Tibial nerve (tissue), 4 donors: ENCODE data around the gene CFAP410. TPM values are rescaled to one million over a fixed set of nuclear protein-coding genes. Genes with fewer than 3 reads are reported as not detected.

Source experiments
- DNase-seq, 2 donors: peaks; one replicate each; pipeline ENCODE4 v3.0.0-alpha.2; 2019; ENCODE audit warnings: low spot score in 2 of 2
- H3K27ac ChIP-seq, 4 donors: fragments of 200-600 bp; sonication (generic) in 3 of 4; one replicate each; pipeline ENCODE4 v1.5.1; 2017 to 2019; ENCODE audit warnings: mild to moderate bottlenecking in 1 of 4
- H3K27me3 ChIP-seq, 2 donors: fragments of 200-600 bp; sonication (generic) in 1 of 2; one replicate each; pipeline versions ENCODE4 v1.5.1 to v1.6.0; 2017 to 2019
- H3K36me3 ChIP-seq, 3 donors: fragments of 200-600 bp; sonication (generic); one replicate each; pipeline ENCODE4 v1.5.1; 2018 to 2019
- H3K4me1 ChIP-seq, 4 donors: fragments of 200-600 bp; sonication (generic) in 3 of 4; one replicate each; pipeline ENCODE4 v1.5.1; 2017 to 2019
- H3K4me3 ChIP-seq, 4 donors: fragments of 200-600 bp; sonication (generic) in 3 of 4; one replicate each; pipeline ENCODE4 v1.5.1; 2017 to 2019; ENCODE audit warnings: mild to moderate bottlenecking in 1 of 4, moderate library complexity in 1 of 4
- H3K9me3 ChIP-seq, 4 donors: fragments of 200-600 bp; sonication (generic) in 3 of 4; one replicate each; pipeline ENCODE4 v1.5.1; 2017 to 2019
- EP300 ChIP-seq, 2 donors: sonication (generic); formaldehyde crosslinking; IDR thresholded peaks; one replicate each; pipeline ENCODE4 v1.6.1; 2017; ENCODE audit warnings: antibody characterized with exemption in 2 of 2, mild to moderate bottlenecking in 1 of 2
- POLR2A ChIP-seq, 2 donors: fragments of 450-650 bp; IDR thresholded peaks; one replicate each; pipeline ENCODE4 v1.6.1; 2017; ENCODE audit warnings: antibody characterized with exemption in 2 of 2, mild to moderate bottlenecking in 2 of 2, moderate library complexity in 2 of 2
- WGBS, 2 donors: methylation state at CpG; one replicate each; pipeline ENCODE4 v1.1.5; 2018; 5-methylcytosine and 5-hydroxymethylcytosine counted together
- total RNA-seq, 4 donors: library from RNA; depleted of rRNA; stranded (reverse); fragments of >200 nt; gene quantifications; one replicate each; pipeline ENCODE4 v1.1.0, GENCODE V29; 2016
- TF ChIP-seq, protein P1 (sequence below), 5 experiments: fragments of 200-600 bp in 3 of 5; fragments of 450-650 bp in 2 of 5; sonication (generic) in 3 of 5; IDR thresholded peaks; one replicate each; pipeline ENCODE4 v1.5.1; 2016 to 2019; ENCODE audit warnings: antibody characterized with exemption in 5 of 5, mild to moderate bottlenecking in 3 of 5, moderate library complexity in 2 of 5

The CFAP410 gene
- total RNA-seq, 4 donors from 2014 or later = 38.0 to 69.8 (median 61.2) TPM

DNA sequence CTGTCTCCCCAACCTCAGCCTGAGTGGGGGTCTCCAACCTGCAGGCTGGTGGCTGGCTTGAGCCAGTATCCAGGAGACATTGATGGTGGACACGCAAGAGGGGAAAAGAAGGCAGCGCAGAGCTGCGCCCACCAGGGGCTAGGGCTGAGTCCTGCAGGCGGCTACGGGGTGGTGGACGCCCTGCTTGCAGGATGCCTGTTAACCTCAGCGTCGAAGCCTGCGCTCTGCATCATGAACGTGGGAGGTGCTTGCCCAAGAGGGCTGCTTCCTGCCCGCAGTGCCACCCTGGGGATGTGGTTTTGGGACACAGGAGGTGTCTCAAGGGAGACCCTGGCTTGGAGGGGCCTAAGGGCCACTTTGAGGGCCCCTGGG is 11.6 kb downstream of the CFAP410 start:
- WGBS, 2 donors = 89 to 91% methylated on average over 10 to 11 of the region's 11 CpGs
- H3K9me3 ChIP-seq = no peaks in the 10 kb centered on the region
- no peak overlapping the region for H3K4me3 ChIP-seq
- no peak for DNase-seq
- H3K27ac ChIP-seq = peak overlapping the region in 1 of 4 donors; percentile 74
- peaks cover 0 to 13% (median 0%) of the 10 kb centered on the region in 4 donors for H3K4me1 ChIP-seq
- TF ChIP-seq, protein P1, sequence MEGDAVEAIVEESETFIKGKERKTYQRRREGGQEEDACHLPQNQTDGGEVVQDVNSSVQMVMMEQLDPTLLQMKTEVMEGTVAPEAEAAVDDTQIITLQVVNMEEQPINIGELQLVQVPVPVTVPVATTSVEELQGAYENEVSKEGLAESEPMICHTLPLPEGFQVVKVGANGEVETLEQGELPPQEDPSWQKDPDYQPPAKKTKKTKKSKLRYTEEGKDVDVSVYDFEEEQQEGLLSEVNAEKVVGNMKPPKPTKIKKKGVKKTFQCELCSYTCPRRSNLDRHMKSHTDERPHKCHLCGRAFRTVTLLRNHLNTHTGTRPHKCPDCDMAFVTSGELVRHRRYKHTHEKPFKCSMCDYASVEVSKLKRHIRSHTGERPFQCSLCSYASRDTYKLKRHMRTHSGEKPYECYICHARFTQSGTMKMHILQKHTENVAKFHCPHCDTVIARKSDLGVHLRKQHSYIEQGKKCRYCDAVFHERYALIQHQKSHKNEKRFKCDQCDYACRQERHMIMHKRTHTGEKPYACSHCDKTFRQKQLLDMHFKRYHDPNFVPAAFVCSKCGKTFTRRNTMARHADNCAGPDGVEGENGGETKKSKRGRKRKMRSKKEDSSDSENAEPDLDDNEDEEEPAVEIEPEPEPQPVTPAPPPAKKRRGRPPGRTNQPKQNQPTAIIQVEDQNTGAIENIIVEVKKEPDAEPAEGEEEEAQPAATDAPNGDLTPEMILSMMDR (IDR thresholded peaks at IDR 0.05) = no peak
- TF ChIP-seq POLR2A (IDR thresholded peaks at IDR 0.05) = no peak
- TF ChIP-seq EP300 (IDR thresholded peaks at IDR 0.05) = no peak
- H3K36me3 ChIP-seq = peaks cover 4 to 89% (median 21%) of the 10 kb centered on the region in 3 donors
- H3K27me3 ChIP-seq = no peaks in the 10 kb centered on the region

DNA sequence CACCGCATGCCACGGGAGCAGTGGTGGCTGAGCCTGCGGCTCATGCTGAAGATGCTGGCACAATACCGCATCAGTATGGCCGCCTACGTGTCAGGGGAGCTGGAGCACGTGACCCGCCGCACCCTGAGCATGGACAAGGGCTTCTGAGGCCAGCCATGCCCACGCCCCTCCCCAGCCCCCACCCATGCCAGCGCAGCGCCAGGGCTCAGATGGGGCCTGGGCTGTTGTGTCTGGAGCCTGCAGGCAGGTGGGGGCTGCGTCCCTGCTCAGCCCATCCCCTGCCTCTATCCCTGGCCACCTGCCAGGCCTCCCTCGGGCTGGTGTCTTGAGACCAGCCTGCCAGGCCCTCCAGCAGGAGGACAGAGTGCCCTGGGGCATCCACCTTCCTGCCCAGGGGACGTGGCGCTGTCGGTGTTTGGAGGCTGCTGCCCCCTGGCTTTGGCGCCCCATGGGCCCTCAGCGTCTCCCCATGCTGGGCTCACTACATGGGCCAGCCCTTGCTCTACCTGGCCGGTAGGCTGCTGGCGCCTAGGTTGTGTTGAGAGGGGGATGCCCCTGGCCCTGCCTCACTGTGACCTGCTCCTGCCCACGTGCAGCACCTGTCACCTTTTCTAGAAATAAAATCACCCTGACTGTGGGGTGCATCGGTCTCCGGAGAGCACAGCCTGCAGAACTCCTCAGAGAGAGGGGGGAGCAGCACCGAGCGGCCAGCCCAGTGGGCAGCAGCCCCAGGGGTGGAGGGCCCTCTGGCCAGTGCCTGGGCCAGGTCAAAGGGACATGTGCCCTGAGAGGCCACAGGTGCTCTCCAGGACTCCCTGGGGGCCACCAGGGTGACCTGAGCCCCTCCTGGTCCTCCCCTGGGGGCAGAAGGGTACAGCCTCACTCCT is 12.2 kb downstream of the CFAP410 start:
- peaks cover 0 to 13% (median 0%) of the 10 kb centered on the region in 4 donors for H3K4me1 ChIP-seq
- no peaks in the 10 kb centered on the region for H3K9me3 ChIP-seq
- no peak overlapping the region for H3K4me3 ChIP-seq
- 76 to 80% methylated on average over 19 to 20 of the region's 26 CpGs for WGBS, 2 donors
- H3K36me3 ChIP-seq = peaks cover 4 to 89% (median 21%) of the 10 kb centered on the region in 3 donors
- TF ChIP-seq POLR2A (IDR thresholded peaks at IDR 0.05) (no peak), EP300 (IDR thresholded peaks at IDR 0.05) (peak in 1 of 2 donors; percentile 43)
- H3K27me3 ChIP-seq = no peaks in the 10 kb centered on the region
- H3K27ac ChIP-seq = peak overlapping the region in 2 of 4 donors; percentile 14 to 74
- no peak for DNase-seq

DNA sequence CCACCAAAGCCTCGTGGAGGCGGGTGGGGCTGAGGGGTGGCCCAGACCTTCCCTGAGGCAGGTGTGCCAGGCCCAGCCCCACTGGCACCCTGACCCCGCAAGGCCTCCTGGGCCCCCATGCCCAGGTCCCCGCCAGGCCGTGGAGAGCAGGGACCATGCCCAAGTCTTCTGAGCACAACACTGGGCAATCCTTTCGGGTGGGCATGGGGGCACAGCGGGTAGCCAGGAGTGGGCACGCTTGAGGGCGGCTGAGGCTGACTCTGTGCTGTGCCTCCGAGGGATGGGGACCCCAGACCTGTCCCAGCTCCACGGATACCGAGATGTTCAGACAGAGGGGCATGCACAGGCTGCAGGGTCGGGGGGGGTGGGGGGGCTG is 12.9 kb downstream of the CFAP410 start:
- no peak overlapping the region for H3K4me3 ChIP-seq
- TF ChIP-seq, protein P1 (IDR thresholded peaks at IDR 0.05) = no peak
- no peak for TF ChIP-seq EP300 (IDR thresholded peaks at IDR 0.05)
- no peak for TF ChIP-seq POLR2A (IDR thresholded peaks at IDR 0.05)
- no peak for DNase-seq
- H3K36me3 ChIP-seq = peaks cover 4 to 92% (median 21%) of the 10 kb centered on the region in 3 donors
- H3K9me3 ChIP-seq = no peaks in the 10 kb centered on the region
- no peaks in the 10 kb centered on the region for H3K27me3 ChIP-seq
- peak overlapping the region in 2 of 4 donors; percentile 52 to 74 for H3K27ac ChIP-seq
- H3K4me1 ChIP-seq = peaks cover 0 to 13% (median 0%) of the 10 kb centered on the region in 4 donors
- 86 to 95% methylated on average over 8 to 9 of the region's 13 CpGs for WGBS, 2 donors

DNA sequence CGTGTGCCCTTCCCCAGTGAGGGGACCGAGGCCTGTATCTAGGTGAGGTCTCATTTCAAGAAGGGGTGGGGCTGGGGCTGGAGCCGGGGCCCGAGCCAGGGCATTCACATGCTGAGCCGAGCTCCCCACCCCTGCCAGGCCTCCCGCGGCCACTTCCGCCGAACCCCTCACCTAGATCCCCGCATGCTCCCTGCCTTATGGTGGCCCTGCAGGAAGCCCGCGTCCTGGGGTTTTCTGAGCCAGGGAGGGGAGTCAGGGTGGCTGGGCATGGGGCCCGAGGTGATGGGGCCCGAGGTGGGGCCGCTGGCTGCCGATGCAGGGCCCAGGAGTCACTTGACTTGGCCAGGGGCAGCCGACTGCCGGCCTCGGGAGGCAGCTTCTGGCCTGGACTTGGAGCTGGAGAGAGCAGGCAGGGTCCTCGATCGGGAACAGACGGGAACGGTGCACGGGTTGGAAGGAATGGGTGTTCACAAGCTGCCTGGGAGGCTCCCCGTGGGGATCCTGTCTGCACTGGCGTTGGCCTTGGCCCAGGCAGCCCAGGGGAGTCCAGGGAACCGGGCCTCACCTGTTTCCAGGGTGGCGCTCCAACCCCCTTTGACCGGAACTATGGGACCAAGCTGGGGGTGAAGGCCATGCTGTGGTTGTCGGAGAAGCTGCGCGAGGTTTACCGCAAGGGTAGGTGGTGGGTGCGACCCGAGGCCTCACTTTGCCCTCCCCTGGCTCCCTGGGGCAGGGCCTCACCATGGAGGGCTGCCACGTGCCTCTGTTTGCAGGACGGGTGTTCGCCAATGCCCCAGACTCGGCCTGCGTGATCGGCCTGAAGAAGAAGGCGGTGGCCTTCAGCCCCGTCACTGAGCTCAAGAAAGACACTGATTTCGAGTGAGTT is 13.6 kb downstream of the CFAP410 start:
- no peak overlapping the region for H3K4me3 ChIP-seq
- peaks cover 4 to 92% (median 24%) of the 10 kb centered on the region in 3 donors for H3K36me3 ChIP-seq
- no peak for DNase-seq
- H3K27ac ChIP-seq = peak overlapping the region in 2 of 4 donors; percentile 52 to 74
- no peak for TF ChIP-seq POLR2A (IDR thresholded peaks at IDR 0.05)
- TF ChIP-seq, protein P1 (IDR thresholded peaks at IDR 0.05) = no peak
- TF ChIP-seq EP300 (IDR thresholded peaks at IDR 0.05) = no peak
- no peaks in the 10 kb centered on the region for H3K9me3 ChIP-seq
- H3K4me1 ChIP-seq = peaks cover 0 to 6% (median 0%) of the 10 kb centered on the region in 4 donors
- WGBS, 2 donors = 89 to 92% methylated on average over 35 to 44 of the region's 44 CpGs
- no peaks in the 10 kb centered on the region for H3K27me3 ChIP-seq

DNA sequence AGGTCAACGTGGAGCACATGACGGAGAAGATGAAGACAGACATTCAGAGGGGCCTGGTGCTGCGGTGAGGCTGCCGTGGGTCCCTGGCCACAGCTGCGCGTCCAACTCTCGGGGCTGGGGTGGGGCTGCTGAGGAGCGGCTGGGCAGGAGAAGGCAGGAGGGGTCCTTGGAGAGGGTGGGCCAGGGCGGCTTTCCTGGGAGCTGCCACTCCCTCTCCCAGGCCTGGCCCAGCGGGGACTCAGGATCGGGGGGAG is 14.4 kb downstream of the CFAP410 start:
- peak overlapping the region in 2 of 4 donors; percentile 40 to 52 for H3K27ac ChIP-seq
- peaks cover 0 to 5% (median 0%) of the 10 kb centered on the region in 4 donors for H3K4me1 ChIP-seq
- 85 to 86% methylated on average over 6 to 11 of the region's 11 CpGs for WGBS, 2 donors
- H3K4me3 ChIP-seq = no peak overlapping the region
- H3K36me3 ChIP-seq = peaks cover 4 to 92% (median 28%) of the 10 kb centered on the region in 3 donors
- no peaks in the 10 kb centered on the region for H3K9me3 ChIP-seq
- H3K27me3 ChIP-seq = no peaks in the 10 kb centered on the region
- no peak for DNase-seq
- no peak for TF ChIP-seq EP300 (IDR thresholded peaks at IDR 0.05)
- TF ChIP-seq POLR2A (IDR thresholded peaks at IDR 0.05) = no peak
- TF ChIP-seq, protein P1 (IDR thresholded peaks at IDR 0.05) = no peak
